ENCODE measurements around the gene RBM7.

DNA sequence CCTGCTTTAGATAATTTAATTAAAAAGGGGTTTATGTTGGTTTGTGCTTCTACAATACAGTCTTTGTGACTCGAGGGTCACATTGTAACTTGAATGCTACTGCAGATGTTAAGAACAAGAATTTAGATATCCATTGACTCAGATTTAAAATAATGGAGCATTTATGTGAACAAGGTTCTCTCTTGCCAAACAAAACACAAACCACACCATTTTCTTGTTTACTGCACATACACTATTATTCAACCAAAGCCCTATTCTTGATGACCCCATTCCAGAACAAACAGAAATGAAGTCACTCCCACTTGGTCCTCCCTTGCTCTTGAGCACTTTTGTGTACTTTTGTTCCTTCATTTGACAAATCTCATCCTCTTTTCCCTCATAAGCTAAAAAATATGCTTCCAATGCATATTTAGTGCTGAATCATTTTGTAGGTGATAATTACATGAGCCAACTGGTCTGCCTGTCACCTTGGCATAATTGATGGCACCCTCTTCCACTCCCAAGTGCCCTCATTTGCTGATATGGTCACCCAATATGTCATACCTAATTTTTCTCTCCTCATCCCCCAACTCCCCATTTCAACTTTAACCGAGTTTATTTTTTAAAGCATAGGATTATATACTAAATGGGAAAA lies 3.0 kb upstream of the RBM7 start:
- TF ChIP-seq, protein P1, sequence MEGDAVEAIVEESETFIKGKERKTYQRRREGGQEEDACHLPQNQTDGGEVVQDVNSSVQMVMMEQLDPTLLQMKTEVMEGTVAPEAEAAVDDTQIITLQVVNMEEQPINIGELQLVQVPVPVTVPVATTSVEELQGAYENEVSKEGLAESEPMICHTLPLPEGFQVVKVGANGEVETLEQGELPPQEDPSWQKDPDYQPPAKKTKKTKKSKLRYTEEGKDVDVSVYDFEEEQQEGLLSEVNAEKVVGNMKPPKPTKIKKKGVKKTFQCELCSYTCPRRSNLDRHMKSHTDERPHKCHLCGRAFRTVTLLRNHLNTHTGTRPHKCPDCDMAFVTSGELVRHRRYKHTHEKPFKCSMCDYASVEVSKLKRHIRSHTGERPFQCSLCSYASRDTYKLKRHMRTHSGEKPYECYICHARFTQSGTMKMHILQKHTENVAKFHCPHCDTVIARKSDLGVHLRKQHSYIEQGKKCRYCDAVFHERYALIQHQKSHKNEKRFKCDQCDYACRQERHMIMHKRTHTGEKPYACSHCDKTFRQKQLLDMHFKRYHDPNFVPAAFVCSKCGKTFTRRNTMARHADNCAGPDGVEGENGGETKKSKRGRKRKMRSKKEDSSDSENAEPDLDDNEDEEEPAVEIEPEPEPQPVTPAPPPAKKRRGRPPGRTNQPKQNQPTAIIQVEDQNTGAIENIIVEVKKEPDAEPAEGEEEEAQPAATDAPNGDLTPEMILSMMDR (IDR thresholded peaks at IDR 0.05), result no peak
- no peak for TF ChIP-seq POLR2A (IDR thresholded peaks at IDR 0.05)
